HepG2 (cell line): ENCODE measurements around the gene TEX30. TPM values are rescaled to one million over a fixed set of nuclear protein-coding genes. Genes with fewer than 3 reads are reported as not detected.
A peak's percentile ranks its signal among the peaks of the same experiment; 100 is the strongest.

Experiments
- ATF7-NPFF ChIP-seq: sonication (generic); formaldehyde crosslinking; IDR thresholded peaks from 2 replicates; pipeline ENCODE4 v1.8.1; 2023; ENCODE audit warnings: mild to moderate bottlenecking, low read depth, missing genetic modification reagents, moderate library complexity
- EED ChIP-seq: sonication (generic); formaldehyde crosslinking; IDR thresholded peaks from 2 replicates; pipeline ENCODE4 v1.5.0; 2020; ENCODE audit warnings: mild to moderate bottlenecking, missing genetic modification reagents
- GLI4 ChIP-seq: sonication (generic); formaldehyde crosslinking; IDR thresholded peaks from 2 replicates; pipeline ENCODE4 v1.5.1; 2020; ENCODE audit warnings: missing genetic modification reagents, mild to moderate bottlenecking, moderate library complexity, borderline replicate concordance
- HMGXB3 ChIP-seq: sonication (generic); formaldehyde crosslinking; IDR thresholded peaks from 2 replicates; pipeline ENCODE4 v1.4.0; 2020; ENCODE audit warnings: missing genetic modification reagents, borderline replicate concordance
- HOXA3 ChIP-seq: sonication (generic); formaldehyde crosslinking; IDR thresholded peaks from 2 replicates; pipeline ENCODE4 v1.5.0; 2020; ENCODE audit warnings: missing genetic modification reagents
- JUN ChIP-seq: sonication (generic); formaldehyde crosslinking; IDR thresholded peaks from 2 replicates; pipeline ENCODE4 v1.4.0; 2020; ENCODE audit warnings: mild to moderate bottlenecking, missing genetic modification reagents
- MIER2 ChIP-seq: IDR thresholded peaks from 2 replicates; pipeline ENCODE4 v1.6.1; 2016; ENCODE audit warnings: missing biosample characterization, missing genetic modification reagents
- NCOR1 ChIP-seq: fragments of 200-600 bp; sonication (generic); IDR thresholded peaks from 2 replicates; pipeline ENCODE4 v1.7.0; 2017; ENCODE audit warnings: antibody characterized with exemption, low read length, borderline replicate concordance
- NFATC3 ChIP-seq: sonication (generic); formaldehyde crosslinking; IDR thresholded peaks from 2 replicates; pipeline ENCODE4 v1.5.1; 2020; ENCODE audit warnings: mild to moderate bottlenecking, missing genetic modification reagents
- SIX4 ChIP-seq: sonication (generic); formaldehyde crosslinking; IDR thresholded peaks from 2 replicates; pipeline ENCODE4 v1.4.0; 2020; ENCODE audit warnings: missing genetic modification reagents
- ZNF292 ChIP-seq: sonication (generic); formaldehyde crosslinking; IDR thresholded peaks from 2 replicates; pipeline ENCODE4 v1.8.1; 2022; ENCODE audit warnings: mild to moderate bottlenecking, low read depth, missing genetic modification reagents, borderline replicate concordance
- ZNF737 ChIP-seq: sonication (generic); formaldehyde crosslinking; IDR thresholded peaks from 2 replicates; pipeline ENCODE4 v1.5.0; 2020; ENCODE audit warnings: missing genetic modification reagents, mild to moderate bottlenecking, borderline replicate concordance
- polyA plus RNA-seq, 8 experiments: library from polyadenylated mRNA; depleted of rRNA in 3 of 8; stranded (reverse) in 7 of 8; unstranded in 1 of 8; fragments of >200 nt; fragmentation: Illumina TruSeq in 4 of 8; extraction: Trizol in 4 of 8; gene quantifications; 2 replicates each; pipeline versions ENCODE4 v1.2.1 to v1.2.3, GENCODE V29; 2011 to 2016; ENCODE audit warnings: low read depth in 4 of 8, missing spikeins in 1 of 8, mixed read lengths in 1 of 8; ENCODE audit not compliant: insufficient read depth in 1 of 8
- total RNA-seq, 5 experiments: library from RNA; depleted of rRNA; stranded (reverse); fragments of >200 nt; fragmentation: Illumina TruSeq; extraction: Trizol; gene quantifications; 2 replicates each; pipeline ENCODE4 v1.2.3, GENCODE V29; 2016; ENCODE audit warnings: low read depth in 1 of 5
- TF ChIP-seq, protein P1 (sequence below), 2 experiments: sonication (generic) in 1 of 2; formaldehyde crosslinking in 1 of 2; IDR thresholded peaks; 2 replicates each; pipeline versions ENCODE4 v1.5.1 to v1.6.1; 2011 to 2020; ENCODE audit warnings: borderline replicate concordance in 1 of 2, low read depth in 1 of 2, low read length in 1 of 2, mild to moderate bottlenecking in 1 of 2, missing genetic modification reagents in 1 of 2, moderate library complexity in 1 of 2
- TF ChIP-seq, protein P2 (sequence below): IDR thresholded peaks from 2 replicates; pipeline ENCODE4 v1.6.1; 2012; ENCODE audit warnings: inconsistent platforms
- TF ChIP-seq, protein P3 (sequence below): sonication (generic); formaldehyde crosslinking; IDR thresholded peaks from 2 replicates; pipeline ENCODE4 v1.9.0; 2021; ENCODE audit warnings: missing genetic modification reagents, borderline replicate concordance
- TF ChIP-seq, protein P4 (sequence below): sonication (generic); formaldehyde crosslinking; IDR thresholded peaks from 2 replicates; pipeline ENCODE4 v1.4.0; 2020; ENCODE audit warnings: missing genetic modification reagents, mild to moderate bottlenecking, borderline replicate concordance

The TEX30 gene
- total and polyA plus RNA-seq, 2 of the 13 experiments (the other 11 are each of a cell fraction or from before 2014, with no cell fraction given): 0.60 to 1.2 TPM

DNA sequence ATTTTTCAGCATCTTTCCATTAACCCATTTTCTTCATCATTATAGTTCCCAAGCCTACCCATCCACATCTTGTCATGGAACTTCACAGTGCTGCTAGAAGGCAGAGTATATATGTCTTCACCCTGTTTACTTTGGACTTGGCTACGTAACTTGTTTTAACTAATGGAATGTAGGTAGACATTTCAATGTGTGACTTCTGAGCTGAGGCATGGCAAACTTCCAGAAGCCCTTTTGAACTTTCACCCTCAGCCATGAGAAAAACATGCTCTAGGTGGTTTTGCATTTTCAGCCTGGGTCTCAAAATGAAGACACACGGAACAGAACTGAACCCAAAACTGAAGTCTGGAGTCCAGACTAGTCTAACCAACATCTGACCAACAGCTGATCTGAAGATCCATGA, 3.2 kb downstream of the TEX30 start (continued):
- TF ChIP-seq, protein P1, sequence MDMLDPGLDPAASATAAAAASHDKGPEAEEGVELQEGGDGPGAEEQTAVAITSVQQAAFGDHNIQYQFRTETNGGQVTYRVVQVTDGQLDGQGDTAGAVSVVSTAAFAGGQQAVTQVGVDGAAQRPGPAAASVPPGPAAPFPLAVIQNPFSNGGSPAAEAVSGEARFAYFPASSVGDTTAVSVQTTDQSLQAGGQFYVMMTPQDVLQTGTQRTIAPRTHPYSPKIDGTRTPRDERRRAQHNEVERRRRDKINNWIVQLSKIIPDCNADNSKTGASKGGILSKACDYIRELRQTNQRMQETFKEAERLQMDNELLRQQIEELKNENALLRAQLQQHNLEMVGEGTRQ (IDR thresholded peaks at IDR 0.05; ENCODE audit: low read depth, low read length): no peak
- TF ChIP-seq, protein P1 (CRISPR knock-in tag; IDR thresholded peaks at IDR 0.05; ENCODE audit: borderline replicate concordance): no peak
- TF ChIP-seq ZNF737 (CRISPR knock-in tag) (no peak), ZNF292 (CRISPR knock-in tag) (no peak), GLI4 (CRISPR knock-in tag) (no peak), HMGXB3 (CRISPR knock-in tag) (no peak), EED (no peak), HOXA3 (CRISPR knock-in tag) (peak; percentile 13; the same call in 1 of the 2 replicates), MIER2 (CRISPR knock-in tag) (0 out of 2 replicates have a peak, but pooled peaks have one; percentile 10), JUN (CRISPR knock-in tag) (0 out of 2 replicates have a peak, but pooled peaks have one; percentile 28), ATF7-NPFF (CRISPR knock-in tag) (no peak), SIX4 (CRISPR knock-in tag) (no peak), NCOR1 (0 out of 2 replicates have a peak, but pooled peaks have one; percentile 40), NFATC3 (CRISPR knock-in tag) (no peak)
- TF ChIP-seq, protein P2, sequence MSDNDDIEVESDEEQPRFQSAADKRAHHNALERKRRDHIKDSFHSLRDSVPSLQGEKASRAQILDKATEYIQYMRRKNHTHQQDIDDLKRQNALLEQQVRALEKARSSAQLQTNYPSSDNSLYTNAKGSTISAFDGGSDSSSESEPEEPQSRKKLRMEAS: peak; percentile 62; the same call in 1 of the 2 replicates
- TF ChIP-seq, protein P3, sequence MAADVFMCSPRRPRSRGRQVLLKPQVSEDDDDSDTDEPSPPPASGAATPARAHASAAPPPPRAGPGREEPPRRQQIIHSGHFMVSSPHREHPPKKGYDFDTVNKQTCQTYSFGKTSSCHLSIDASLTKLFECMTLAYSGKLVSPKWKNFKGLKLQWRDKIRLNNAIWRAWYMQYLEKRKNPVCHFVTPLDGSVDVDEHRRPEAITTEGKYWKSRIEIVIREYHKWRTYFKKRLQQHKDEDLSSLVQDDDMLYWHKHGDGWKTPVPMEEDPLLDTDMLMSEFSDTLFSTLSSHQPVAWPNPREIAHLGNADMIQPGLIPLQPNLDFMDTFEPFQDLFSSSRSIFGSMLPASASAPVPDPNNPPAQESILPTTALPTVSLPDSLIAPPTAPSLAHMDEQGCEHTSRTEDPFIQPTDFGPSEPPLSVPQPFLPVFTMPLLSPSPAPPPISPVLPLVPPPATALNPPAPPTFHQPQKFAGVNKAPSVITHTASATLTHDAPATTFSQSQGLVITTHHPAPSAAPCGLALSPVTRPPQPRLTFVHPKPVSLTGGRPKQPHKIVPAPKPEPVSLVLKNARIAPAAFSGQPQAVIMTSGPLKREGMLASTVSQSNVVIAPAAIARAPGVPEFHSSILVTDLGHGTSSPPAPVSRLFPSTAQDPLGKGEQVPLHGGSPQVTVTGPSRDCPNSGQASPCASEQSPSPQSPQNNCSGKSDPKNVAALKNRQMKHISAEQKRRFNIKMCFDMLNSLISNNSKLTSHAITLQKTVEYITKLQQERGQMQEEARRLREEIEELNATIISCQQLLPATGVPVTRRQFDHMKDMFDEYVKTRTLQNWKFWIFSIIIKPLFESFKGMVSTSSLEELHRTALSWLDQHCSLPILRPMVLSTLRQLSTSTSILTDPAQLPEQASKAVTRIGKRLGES (CRISPR knock-in tag): no peak
- TF ChIP-seq, protein P4, sequence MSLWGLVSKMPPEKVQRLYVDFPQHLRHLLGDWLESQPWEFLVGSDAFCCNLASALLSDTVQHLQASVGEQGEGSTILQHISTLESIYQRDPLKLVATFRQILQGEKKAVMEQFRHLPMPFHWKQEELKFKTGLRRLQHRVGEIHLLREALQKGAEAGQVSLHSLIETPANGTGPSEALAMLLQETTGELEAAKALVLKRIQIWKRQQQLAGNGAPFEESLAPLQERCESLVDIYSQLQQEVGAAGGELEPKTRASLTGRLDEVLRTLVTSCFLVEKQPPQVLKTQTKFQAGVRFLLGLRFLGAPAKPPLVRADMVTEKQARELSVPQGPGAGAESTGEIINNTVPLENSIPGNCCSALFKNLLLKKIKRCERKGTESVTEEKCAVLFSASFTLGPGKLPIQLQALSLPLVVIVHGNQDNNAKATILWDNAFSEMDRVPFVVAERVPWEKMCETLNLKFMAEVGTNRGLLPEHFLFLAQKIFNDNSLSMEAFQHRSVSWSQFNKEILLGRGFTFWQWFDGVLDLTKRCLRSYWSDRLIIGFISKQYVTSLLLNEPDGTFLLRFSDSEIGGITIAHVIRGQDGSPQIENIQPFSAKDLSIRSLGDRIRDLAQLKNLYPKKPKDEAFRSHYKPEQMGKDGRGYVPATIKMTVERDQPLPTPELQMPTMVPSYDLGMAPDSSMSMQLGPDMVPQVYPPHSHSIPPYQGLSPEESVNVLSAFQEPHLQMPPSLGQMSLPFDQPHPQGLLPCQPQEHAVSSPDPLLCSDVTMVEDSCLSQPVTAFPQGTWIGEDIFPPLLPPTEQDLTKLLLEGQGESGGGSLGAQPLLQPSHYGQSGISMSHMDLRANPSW (CRISPR knock-in tag): no peak
